Measurements from ENCODE around the gene SOCS2.

SOCS2 gene

DNA sequence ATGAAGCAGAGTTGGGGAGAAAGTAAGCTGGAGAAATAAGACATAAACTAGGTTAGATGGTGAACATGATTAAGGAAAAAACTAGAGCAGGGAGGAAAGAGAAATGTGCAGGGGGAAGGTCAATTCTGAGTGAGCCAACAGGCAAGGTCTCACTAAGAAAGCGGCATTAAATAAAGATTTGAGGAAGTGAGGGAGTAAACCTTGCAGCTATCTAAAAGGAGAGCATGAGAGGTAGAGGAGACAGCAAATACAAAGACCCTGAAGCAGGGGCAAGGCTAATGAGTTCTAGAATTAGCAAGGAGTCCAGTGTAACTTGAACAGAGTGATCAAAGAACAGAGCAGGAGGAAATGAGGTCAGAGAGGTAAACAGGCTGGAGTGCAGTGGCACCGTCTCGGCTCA is 4.4 kb upstream of the SOCS2 start:
- DNase-seq = no peak

DNA sequence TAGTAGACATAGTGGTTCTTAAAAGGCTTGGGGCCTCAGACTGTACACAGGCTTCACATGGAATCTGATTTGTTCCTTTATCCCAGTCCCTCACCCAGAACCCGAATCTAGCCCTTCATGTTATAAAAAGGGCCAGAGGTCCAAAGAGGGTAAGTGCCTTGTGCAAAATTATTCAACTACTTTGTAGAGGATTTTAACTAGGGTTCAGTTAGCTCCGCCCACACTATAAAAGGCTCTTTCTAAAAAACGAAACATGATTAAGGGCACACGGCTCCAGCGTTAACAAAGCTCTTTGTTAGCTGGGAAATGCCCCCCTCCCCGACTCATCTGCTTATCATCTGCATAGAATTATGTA is 3.2 kb upstream of the SOCS2 start:
- no peak for DNase-seq

DNA sequence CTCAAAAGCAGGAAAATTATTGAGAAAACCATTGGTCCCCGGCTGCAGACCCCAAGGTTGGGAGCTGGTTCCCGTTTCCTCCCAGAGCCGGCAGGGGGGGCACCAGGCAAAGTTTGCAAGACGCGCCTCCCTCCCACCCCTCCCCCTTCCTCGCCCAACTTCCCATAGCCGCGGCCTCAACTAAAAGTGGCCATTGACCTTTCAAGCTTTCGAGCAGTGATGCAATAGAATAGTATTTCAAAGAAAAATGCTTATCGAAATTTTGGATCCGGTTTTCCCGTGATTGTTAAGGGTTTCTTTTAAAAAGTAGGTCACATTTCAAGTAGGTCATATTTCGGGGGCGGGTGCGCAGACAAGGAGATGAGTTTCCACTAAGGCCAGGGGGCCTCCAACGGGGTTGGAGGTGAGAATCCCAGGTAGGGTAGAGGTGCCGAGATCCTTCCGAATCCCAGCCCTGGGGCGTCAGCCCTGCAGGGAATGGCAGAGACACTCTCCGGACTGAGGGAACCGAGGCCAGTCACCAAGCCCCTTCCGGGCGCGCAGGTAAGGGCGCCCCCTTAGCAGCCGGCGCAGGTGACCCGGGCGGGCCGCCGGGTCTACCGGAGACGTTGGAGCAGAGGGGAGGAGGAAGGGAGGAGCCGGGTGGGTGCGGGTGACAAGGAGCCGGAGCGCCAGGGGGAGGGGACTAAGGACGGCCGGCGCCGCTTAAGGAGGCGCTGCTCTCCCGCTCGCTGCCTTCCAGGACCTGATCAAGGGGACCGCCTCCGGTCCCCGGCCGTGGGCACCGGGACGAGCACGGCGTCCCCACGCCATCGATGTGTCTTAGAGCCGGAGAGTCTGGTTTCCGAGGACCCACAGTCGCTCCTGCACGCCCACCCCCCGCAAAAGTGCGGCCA is 2.6 kb upstream of the SOCS2 start:
- peak; percentile 93 for DNase-seq

DNA sequence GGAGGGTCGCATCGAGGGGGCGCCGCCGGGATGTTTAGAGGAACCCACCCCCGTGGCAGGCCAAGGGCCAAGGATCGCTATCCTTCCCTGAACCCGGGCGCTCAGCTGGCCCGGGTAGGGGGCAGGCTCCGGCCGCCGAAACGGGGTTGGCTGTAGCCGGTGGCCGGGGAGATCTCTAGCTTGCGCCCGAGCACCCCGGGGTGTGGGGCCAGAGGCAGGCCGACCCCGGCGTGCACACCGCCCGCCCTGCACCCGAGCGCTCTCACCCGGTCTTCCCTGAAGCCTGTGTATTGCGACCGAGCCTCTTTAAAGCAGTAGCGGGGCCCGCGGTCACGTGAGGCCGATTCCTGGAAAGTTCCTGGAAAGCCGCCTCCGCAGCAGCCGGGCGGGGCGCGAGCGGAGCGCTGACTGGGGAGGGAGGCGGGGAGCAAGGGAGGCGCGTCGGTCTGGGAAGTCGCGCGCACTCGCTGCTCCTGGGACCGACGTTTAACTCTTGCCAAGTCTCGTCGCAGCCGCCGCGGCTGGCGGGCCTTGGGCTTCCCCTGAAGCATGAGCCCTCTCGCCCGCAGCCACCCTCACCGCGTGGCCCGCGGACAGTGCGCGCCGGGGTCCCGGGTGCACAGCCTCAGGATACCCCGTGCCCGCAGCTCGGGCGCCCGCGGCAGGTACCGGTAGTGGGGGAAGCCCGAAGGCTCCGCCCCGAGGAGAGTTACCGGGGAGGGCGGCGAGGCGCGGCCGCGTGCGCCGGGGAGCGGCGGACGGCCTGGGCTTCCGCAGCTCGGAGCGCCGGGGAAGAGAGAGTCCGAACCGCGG is 1.7 kb upstream of the SOCS2 start:
- DNase-seq = peak; percentile 95

DNA sequence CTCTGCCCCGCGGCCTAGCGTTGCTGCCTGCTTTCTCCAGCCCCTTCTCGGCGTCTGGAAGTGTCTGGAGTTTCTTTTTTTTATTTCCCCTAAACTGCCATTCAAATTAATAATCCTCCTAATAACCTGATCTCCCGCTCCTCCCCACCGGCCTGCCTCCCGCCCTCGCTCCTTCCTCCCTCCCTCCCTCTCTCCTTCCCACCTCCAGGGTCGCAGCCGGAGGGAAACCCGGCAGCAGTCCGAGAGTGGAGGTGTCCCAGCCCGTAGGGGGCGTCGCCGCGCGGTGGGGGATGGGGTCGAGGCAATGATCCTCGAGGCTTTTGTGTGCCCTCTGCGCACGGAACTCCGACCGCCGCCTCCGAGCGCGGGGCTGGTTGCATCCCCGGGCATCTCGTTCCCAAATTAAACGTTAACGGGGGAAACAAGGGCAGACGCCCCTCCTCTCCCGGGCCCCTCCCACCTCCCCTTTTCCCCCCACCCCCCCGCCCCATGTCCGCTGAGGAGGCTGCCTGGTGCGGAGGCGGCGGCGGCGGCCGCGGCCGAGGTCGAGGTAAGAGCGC is 1.0 kb upstream of the SOCS2 start:
- DNase-seq = peak; percentile 93

DNA sequence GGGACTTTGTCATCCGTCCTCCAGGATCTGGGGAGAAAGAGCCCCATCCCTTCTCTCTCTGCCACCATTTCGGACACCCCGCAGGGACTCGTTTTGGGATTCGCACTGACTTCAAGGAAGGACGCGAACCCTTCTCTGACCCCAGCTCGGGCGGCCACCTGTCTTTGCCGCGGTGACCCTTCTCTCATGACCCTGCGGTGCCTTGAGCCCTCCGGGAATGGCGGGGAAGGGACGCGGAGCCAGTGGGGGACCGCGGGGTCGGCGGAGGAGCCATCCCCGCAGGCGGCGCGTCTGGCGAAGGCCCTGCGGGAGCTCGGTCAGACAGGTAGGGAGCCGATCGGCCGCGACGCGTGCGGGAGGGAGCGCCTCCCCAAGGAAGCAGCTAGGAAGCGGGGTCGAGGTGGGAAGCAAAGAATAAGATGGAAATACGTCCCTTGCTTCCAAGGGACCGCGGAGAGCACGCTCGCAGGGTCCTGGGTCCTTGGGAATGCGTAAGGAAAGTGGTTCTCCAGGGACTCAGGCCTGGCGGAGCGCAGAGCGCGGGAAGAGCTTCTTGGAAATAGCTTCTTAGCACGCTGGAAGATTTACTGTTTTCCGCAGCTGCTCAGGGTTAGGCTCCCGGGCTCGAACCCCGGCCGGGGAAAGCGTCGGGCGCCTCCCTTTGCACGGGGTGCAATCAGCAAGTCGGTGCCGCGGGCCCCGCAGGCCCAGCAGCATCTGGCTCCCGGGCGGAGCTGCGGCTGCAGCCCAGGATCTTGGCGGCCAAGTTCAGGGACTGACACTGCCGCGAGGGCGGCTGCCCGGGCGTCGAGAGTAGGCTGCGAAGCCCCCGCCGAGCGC is 457 bp downstream of the SOCS2 start:
- no peak for DNase-seq

DNA sequence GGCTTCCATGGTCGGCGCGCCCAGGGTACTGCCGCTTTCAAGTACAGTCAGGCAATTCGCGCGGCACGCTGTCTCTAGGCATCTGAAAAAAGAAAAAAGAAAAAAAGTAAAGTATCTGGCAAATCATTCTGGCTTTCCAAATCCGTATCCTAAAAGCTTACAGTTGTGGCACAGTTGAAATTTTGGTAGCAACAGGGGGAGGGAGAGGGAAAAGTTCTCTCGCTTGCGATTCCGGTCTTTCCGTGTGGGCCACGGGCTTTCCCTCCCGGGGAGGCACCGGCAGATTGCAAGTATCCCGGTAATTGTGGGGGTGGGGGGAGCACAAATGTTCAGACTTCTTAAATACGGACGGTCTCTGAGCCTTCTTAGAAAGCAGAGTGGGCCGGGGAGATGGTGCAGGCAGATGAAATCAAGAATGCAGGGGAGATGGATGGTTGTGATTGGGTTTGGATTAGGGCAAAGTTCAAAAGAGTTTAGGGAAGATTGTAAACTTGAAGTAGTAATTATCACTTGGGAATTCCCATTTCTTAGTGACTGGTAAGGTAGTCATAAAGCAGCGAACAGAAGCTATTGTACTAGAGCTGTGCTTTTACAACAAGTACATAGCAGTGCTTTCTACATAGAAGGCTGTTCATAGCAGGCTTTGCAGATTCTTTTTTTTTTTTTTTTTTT is 1.2 kb downstream of the SOCS2 start:
- DNase-seq = peak; percentile 13

DNA sequence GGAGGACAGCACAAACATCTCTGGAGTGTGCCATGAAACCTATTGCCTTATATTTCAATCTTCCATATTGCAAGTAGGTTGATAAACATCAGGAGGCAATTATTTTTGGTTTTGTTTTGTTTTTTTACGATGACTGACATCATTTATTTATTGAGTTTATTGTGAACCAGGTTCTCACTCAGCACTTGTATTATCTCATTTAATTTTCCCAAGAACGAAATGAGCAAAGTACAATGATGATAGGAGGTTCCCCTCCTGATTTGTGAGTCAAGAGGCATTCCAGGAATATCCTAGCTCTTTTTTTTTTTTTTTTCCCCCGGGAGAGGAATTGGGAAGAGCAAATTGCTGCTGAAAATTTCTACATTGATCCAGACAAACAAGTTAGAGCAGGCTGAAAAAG is 4.7 kb downstream of the SOCS2 start:
- DNase-seq = no peak

DNA sequence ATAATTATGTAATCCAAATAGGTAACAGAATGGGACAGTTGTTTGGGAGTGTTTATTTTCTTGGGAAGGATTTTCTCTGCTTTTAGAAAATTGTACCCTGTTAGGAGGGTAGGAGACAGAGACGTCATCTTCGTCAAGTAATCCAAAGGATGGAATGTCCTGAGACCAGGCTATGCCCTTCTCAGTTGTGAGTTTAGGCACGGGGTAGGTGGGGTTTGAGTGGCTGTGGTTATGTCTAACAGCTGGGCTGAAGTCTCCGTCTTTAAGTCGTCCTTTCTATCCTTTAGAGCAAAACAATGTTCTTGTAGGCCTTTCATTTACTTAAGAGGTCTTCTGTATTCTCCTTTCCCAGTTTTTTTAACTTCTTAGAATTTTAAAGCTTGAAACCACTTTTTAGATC is 5.7 kb downstream of the SOCS2 start:
- no peak for DNase-seq

DNA sequence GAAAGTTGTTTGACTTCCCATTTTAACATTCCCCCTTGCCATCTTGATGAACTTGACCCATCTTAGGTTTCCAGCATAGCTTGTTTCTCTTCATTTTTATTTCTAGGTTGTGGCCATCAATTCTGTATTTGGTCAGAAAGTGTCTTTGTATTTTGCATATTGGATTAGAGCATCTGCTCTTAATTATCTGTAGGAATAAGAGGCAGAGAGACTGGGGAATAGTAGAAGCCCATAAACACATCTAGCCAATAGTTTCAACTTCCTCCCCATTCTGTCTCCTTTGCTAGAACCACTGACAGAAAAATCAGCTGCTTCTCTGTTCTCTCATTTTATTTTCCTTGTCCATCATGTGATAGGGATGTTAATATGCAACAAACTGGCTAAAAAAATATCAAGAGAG is 8.2 kb downstream of the SOCS2 start:
- no peak for DNase-seq

DNA sequence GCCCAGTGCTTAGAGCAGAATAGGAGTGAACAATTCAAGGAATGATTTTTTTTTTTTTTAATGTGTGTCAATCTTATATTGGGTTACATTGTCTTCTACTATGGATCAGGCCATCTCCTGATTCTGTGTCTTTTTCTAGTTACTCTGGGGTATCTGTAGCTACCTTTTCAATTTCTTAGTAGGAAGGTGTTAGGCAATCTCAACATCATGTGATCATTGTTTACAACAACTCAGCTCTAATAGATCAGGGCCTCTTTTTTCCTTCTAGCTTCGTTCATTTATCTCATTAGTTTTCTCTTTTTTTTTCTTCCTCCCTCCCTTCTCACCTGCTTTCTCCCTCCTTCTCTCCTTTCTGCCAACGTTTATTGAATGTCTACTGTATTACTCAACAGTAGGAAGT is 8.9 kb downstream of the SOCS2 start:
- DNase-seq = no peak

DNA sequence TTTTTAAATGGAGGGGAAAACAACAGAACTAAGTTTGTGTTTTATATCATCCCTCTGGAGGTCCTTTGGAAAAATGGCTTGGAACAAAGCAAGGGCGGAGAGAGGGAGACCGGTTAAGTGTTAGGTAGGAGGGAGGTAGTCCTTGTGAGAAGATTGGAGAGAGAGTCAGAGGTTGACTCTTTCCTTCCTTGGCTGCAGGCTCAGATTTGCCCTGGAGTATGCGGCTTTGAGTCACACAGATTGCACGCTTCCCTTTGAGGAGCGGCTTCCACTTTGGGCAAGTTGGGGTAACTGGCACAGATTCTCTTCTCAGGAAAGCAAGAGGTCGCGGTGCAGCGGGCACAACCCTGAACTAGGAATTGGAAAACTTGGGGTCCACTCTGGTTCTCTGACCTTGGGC is 9.9 kb downstream of the SOCS2 start:
- DNase-seq = no peak

DNA sequence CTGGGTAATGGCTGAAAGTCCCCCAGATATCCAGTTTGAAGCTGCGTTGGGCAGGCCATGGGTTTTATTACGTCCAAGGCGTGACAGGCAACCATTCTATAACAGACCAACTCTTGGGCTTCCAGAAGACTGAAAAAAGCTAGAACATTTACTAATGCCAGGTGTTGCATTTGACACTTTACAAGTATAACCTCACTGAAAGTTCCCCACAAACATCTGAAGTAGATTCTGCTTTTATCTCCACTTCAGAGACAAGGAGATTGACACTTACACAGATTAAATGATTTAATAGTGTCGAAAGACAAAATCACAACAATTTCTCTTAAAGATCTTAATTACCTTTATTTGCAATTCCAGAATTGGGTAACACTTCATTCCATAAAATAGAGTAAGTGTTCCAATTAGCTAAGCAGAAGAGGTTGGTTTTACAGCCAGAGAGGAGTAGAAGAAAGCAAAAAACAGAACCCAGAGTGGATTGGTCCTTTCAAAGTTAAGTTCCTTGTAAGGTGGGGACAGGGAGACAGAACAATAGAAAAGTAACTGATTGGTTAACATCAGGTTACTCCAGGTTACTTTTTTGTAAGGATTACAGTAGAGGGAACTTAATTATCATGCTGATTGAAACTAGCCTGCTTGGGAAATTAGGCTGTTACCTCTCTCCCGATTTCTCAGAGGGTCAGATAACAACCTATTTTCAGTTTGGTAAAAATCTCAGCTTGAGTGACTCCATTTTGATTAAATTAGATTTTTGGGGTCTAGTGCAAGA is 11.3 kb downstream of the SOCS2 start:
- no peak for DNase-seq

DNA sequence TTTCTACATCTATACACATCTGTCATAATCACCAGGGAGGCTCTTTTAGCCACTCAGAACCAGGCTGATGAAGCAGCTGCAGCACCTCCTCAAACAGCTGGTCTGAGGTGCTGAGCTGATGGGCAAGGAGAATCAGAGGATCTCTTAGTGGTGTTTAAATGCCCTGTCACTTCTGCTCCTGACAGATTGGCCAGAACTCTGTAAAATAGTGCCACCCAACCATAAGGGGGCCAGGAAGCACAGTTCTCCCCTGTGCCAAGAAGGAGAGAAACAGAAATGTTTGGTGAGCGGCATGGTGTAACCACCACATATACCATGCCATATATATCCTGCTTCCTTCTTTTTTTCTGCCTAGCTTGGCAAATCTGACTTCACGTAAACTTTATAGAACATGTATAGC is 12.8 kb downstream of the SOCS2 start:
- no peak for DNase-seq

DNA sequence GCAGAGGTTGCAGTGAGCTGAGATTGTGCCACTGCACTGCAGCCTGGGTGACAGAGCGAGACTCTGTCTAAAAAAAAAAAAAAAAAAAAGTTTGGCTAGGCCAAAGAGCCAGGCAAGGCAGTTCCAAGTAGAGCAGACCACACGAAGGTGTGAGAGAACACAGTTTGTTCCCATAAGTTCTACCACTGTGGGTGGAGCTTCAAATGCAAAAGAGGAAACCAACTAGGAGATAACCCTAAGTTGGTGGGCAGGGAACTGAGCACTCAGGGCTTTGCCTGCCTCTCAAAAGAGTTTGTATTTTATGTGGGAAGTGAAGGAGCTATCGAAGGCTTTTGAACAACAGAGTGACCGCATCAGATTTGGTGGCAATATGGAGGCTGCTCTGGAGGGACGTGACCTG is 15.1 kb downstream of the SOCS2 start:
- no peak for DNase-seq

DNA sequence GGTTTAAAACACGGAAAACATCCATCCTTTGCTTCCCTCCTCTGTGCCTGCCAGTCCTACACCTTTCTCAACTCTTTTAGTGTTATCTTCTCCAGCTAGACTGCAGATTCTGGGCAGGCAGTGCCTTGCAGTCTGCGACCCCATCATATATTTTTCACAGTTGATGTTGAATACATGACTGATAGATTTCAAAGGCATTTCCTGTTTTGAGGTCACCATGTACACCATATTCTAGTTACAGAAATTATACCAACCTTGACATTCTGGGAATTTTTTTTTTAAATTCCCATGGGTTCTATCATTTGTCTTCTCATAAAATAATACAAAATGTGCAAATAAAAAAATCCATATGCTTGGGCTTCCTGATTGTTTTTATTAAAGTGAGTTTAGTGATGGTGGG is 16.6 kb downstream of the SOCS2 start:
- DNase-seq = no peak

DNA sequence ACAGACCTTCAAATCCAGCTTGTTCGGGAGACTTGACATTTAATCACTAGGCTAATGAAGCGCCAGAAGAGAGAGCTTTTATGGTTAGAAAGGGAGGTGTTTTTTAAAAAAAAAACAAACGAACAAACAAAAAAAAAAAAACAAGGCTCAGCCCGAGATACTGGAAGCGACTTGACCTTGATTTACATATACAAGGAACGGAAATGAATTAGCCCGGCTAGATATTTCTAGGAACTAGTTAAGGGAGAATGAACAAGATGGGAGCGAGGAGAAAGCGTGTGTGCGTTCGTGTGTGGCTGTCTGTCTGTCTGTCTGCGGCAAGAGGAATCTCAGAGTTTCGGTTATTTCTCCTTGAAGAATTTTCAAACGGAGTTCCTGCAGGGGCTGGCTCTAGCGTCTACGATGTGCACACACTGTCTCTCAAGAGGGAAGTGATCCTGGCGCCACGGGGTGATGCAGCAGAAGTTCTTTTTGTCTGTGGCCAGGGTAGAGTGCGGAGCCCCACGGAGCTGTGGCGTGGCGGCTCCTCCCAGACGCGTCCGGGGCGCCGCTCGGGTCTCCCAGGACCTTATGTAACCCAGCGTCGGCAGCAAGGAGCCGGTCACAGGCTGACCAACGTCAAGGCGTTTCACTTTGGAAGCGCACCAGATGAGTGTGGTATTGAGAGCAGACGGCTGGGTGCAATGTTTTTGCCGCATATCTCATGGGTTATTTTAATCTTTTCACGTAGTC is 18.8 kb downstream of the SOCS2 start:
- DNase-seq = peak; percentile 37

DNA sequence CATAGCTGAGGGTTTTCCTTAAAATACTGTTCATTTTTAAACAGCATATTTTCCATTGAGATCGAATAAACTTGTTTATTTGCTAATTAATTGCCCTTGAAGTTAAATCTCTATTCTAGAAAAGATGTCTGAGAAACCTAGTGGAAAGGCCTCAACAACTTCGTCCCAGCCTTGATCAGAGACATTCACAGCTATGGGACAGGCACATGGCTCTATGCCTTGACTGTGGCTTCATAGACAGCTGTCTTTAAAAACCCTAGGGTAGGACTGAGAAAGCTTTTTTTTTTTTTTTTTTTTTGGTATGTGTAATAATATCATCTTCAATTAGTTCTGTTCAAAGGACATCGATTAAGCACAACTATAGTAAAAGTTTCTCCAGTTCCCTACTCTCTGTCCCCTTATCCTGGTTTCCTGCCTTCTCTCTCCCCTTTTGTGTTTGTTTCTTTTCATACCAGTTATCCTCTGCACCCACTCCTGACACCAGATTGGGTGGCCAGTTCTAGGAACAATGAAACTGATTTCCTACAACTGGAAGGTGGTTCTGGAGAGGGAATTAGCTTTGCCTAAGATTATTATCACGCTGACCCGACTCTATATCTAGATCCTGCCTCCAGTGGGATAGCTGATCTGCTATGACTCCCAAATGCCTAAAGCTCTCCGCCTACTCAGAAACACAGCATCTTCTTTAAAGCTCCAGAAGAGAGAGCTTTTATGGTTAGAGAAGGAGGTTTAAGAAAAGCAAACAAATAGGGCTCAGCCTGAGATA is 20.3 kb downstream of the SOCS2 start:
- no peak for DNase-seq

DNA sequence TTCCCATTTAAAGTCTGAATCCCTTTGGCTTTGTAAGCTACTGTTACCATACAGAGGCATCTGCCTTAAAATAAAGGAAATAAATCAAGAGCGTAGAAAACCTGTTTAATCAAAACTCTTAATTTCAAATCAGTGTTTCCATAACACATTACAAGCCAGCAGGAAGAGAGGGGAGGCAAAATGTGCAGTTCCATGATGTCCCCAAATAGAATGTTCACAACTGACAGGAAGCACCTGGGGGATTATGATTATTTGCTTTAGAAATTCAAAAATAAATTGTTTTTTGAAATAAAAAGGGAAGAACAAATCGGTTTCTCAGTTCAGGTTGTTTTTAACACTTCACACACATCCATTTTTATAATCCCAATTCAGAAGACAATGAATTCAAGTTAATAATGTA is 21.4 kb downstream of the SOCS2 start:
- no peak for DNase-seq

DNA sequence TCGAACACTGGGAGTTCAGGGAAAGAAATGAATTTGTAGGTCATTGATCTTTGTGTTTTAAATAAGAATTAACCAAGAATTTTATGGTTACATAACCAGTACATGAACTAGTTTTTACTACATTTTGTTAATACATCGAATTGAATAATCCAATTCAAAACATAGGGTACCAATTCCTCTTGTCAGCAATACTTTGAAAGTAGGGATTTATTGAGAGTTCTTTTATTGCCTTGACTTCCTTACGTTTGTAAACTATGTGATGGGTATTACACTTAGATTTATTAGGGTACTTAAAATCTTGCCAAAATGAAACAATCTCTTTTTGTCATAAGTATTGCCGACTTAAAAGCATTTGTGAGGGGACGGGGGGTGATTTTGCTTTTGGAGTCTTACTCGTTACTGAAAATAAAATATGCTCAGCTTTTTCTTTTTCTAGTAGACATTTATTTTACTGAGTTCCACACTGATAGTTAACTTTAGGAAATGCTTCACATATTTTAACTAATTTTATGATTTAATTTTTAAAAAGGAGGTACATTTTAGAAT is 22.4 kb downstream of the SOCS2 start:
- no peak for DNase-seq

All from NCI-H82 (cell line).